Activated naive CD4-positive, alpha-beta T cell treated with anti-CD3 and anti-CD28 coated beads, Interleukin-2, amount 50 U/mL, for 72 hours (primary cell): Measurements from ENCODE around the gene RERE. TPM values are rescaled to one million over a fixed set of nuclear protein-coding genes. Genes with fewer than 3 reads are reported as not detected.
A peak's percentile ranks its signal among the peaks of the same experiment; 100 is the strongest.

ENCODE experiments used
- ATAC-seq, 2 donors: fragments of 150-1000 bp; cut with Tn5 transposase; 2 replicates each; pipeline ENCODE4 v1.10.0; 2021; ENCODE audit warnings: mild to moderate bottlenecking in 2 of 2, moderate library complexity in 2 of 2
- DNase-seq, 2 donors: peaks; one replicate each; pipeline ENCODE4 v3.0.0; 2021 to 2022; ENCODE audit warnings: low spot score in 2 of 2
- H3K27ac Mint-ChIP-seq, 2 donors: one replicate each; pipeline ENCODE4 v1.8.0; 2022; ENCODE audit warnings: mild to moderate bottlenecking in 2 of 2, mixed read lengths in 2 of 2
- H3K36me3 Mint-ChIP-seq, 2 donors: one replicate each; pipeline ENCODE4 v1.8.0; 2022; ENCODE audit warnings: mixed read lengths in 2 of 2
- H3K9me3 Mint-ChIP-seq, 2 donors: one replicate each; pipeline ENCODE4 v1.8.0; 2022; ENCODE audit warnings: mixed read lengths in 2 of 2
- total RNA-seq, 2 donors: library from RNA; stranded (reverse); gene quantifications; one replicate each; pipeline ENCODE4 v1.2.3, GENCODE V29; 2022

RERE gene
- total RNA-seq, 2 donors from 2014 or later, result 51.8 to 72.1 TPM

GRCh38 chr1:8471451-8471850 is 346.0 kb downstream of the RERE start:
- no peak for DNase-seq
- no peaks in the 10 kb centered on the region for H3K9me3 Mint-ChIP-seq
- peak overlapping the region in 1 of 2 donors; percentile 14 for H3K27ac Mint-ChIP-seq
- no peaks in the 10 kb centered on the region for H3K36me3 Mint-ChIP-seq
- ATAC-seq, result no peak

GRCh38 chr1:8468751-8469150 is 348.7 kb downstream of the RERE start:
- no peak for DNase-seq
- Mint-ChIP-seq H3K27ac (no peak overlapping the region), H3K36me3 (no peaks in the 10 kb centered on the region), H3K9me3 (no peaks in the 10 kb centered on the region)
- no peak for ATAC-seq

GRCh38 chr1:8467308-8467707 is 350.1 kb downstream of the RERE start:
- Mint-ChIP-seq H3K9me3 (no peaks in the 10 kb centered on the region), H3K27ac (no peak overlapping the region), H3K36me3 (no peaks in the 10 kb centered on the region)
- DNase-seq (no peak), ATAC-seq (no peak)

GRCh38 chr1:8465692-8466091 is 351.7 kb downstream of the RERE start:
- Mint-ChIP-seq H3K9me3 (no peaks in the 10 kb centered on the region), H3K27ac (no peak overlapping the region), H3K36me3 (peaks cover 0 to 5% of the 10 kb centered on the region in 2 donors)
- DNase-seq (no peak), ATAC-seq (no peak)

GRCh38 chr1:8465013-8465412 is 352.4 kb downstream of the RERE start:
- H3K36me3 Mint-ChIP-seq, result peaks cover 0 to 5% of the 10 kb centered on the region in 2 donors
- no peak for ATAC-seq
- no peaks in the 10 kb centered on the region for H3K9me3 Mint-ChIP-seq
- H3K27ac Mint-ChIP-seq, result peak overlapping the region in 1 of 2 donors; percentile 67
- DNase-seq, result no peak

GRCh38 chr1:8464377-8464776 is 353.1 kb downstream of the RERE start:
- DNase-seq (no peak), ATAC-seq (no peak)
- Mint-ChIP-seq H3K27ac (peak overlapping the region; percentile 32 to 67), H3K36me3 (peaks cover 0 to 5% of the 10 kb centered on the region in 2 donors), H3K9me3 (no peaks in the 10 kb centered on the region)

- no peaks in the 10 kb centered on the region for H3K9me3 Mint-ChIP-seq
- ATAC-seq (peak; percentile 50 to 55), DNase-seq (no peak)
- peak overlapping the region; percentile 38 to 67 for H3K27ac Mint-ChIP-seq
- H3K36me3 Mint-ChIP-seq, result peaks cover 0 to 5% of the 10 kb centered on the region in 2 donors
Observed at GRCh38 chr1:8463144-8463927, 354.1 kb downstream of the RERE start.

GRCh38 chr1:8462371-8462892 is 355.0 kb downstream of the RERE start:
- H3K36me3 Mint-ChIP-seq, result peaks cover 0 to 5% of the 10 kb centered on the region in 2 donors
- no peaks in the 10 kb centered on the region for H3K9me3 Mint-ChIP-seq
- no peak overlapping the region for H3K27ac Mint-ChIP-seq
- ATAC-seq (no peak), DNase-seq (no peak)

GRCh38 chr1:8461351-8462110 is 355.9 kb downstream of the RERE start:
- peak overlapping the region in 1 of 2 donors; percentile 65 for H3K27ac Mint-ChIP-seq
- DNase-seq, result no peak
- peaks cover 0 to 5% of the 10 kb centered on the region in 2 donors for H3K36me3 Mint-ChIP-seq
- peak; percentile 14 to 33 for ATAC-seq
- H3K9me3 Mint-ChIP-seq, result no peaks in the 10 kb centered on the region

GRCh38 chr1:8460784-8461183 is 356.7 kb downstream of the RERE start:
- DNase-seq (no peak), ATAC-seq (no peak)
- Mint-ChIP-seq H3K9me3 (no peaks in the 10 kb centered on the region), H3K36me3 (peaks cover 0 to 5% of the 10 kb centered on the region in 2 donors), H3K27ac (no peak overlapping the region)

GRCh38 chr1:8460132-8460544 is 357.3 kb downstream of the RERE start:
- no peak for ATAC-seq
- DNase-seq, result no peak
- H3K27ac Mint-ChIP-seq, result no peak overlapping the region
- no peaks in the 10 kb centered on the region for H3K9me3 Mint-ChIP-seq
- peaks cover 0 to 5% of the 10 kb centered on the region in 2 donors for H3K36me3 Mint-ChIP-seq

GRCh38 chr1:8458607-8459006 is 358.8 kb downstream of the RERE start:
- Mint-ChIP-seq H3K36me3 (peaks cover 0 to 5% of the 10 kb centered on the region in 2 donors), H3K27ac (no peak overlapping the region), H3K9me3 (no peaks in the 10 kb centered on the region)
- no peak for DNase-seq
- ATAC-seq, result no peak

- ATAC-seq (no peak), DNase-seq (no peak)
- no peak overlapping the region for H3K27ac Mint-ChIP-seq
- peaks cover 0 to 5% of the 10 kb centered on the region in 2 donors for H3K36me3 Mint-ChIP-seq
- H3K9me3 Mint-ChIP-seq, result no peaks in the 10 kb centered on the region
Observed at GRCh38 chr1:8457760-8458381, 359.6 kb downstream of the RERE start.

GRCh38 chr1:8456991-8457390 is 360.4 kb downstream of the RERE start:
- ATAC-seq (no peak), DNase-seq (no peak)
- Mint-ChIP-seq H3K9me3 (no peaks in the 10 kb centered on the region), H3K27ac (no peak overlapping the region), H3K36me3 (peaks cover 0 to 5% of the 10 kb centered on the region in 2 donors)

- H3K9me3 Mint-ChIP-seq, result no peaks in the 10 kb centered on the region
- DNase-seq, result no peak
- H3K36me3 Mint-ChIP-seq, result peaks cover 0 to 2% of the 10 kb centered on the region in 2 donors
- no peak overlapping the region for H3K27ac Mint-ChIP-seq
- ATAC-seq, result no peak
Observed at GRCh38 chr1:8456308-8456912, 361.0 kb downstream of the RERE start.

- no peak overlapping the region for H3K27ac Mint-ChIP-seq
- H3K9me3 Mint-ChIP-seq, result no peaks in the 10 kb centered on the region
- H3K36me3 Mint-ChIP-seq, result no peaks in the 10 kb centered on the region
- DNase-seq, result no peak
- ATAC-seq, result no peak
Observed at GRCh38 chr1:8455700-8456307, 361.6 kb downstream of the RERE start.
